GM13976 (cell line): ENCODE data around the gene WDR20.

Source experiments
- DNase-seq: peaks from one replicate; pipeline ENCODE4 v3.0.0; 2012; ENCODE audit warnings: low spot score
- in situ Hi-C: fragments of 300-500 bp; cut with MboI; formaldehyde crosslinking; loops from one replicate; pipeline ENCODE4 v1.12.0; 2022; ENCODE audit warnings: low sequenced_read_pairs, mixed read lengths, inconsistent platforms; ENCODE audit not compliant: unreplicated experiment
- TF ChIP-seq, protein P1 (sequence below): IDR thresholded peaks from 2 replicates; pipeline ENCODE4 v1.5.1; 2012; ENCODE audit warnings: borderline replicate concordance, mild to moderate bottlenecking; ENCODE audit not compliant: insufficient read depth; ENCODE audit errors: extremely low read depth, missing control alignments, control extremely low read depth

The WDR20 gene

DNA sequence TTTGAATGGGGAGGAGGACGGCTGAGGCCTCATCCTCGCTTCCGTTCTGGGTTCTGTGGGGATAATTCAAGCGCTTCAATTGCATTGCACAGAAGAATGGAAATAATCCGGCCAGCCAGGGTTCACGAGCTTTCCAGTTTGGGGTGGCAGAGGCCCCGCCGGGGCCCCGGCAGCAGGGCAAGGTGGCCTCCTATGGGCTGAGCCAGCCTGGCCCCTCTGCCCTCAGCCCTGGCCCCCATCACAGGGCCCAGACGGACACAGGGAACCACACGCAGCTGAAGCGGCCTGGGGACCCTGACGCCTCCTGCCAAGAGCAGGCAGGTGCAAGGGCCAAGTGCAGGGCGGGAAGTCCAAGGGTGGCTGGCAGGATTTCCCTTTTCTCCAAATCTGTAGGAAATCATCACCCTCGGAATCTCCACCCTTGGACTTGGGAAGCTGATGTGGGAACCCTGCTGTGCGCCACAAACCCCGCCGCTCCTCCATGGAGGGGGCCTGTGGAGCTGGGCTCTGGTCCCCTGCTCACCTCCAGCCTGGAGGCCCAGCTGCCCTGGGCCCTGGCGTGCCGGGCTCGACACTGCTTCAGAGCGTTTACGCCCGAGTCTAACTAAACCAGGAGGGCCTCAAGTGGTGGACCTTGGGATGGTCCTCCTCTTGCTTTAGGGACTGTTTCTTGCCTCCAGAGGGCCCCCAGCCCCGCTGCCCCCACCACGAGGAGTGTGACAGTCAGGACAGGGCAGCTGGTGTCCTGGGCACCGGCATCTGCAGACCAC is 86.8 kb downstream of the WDR20 start:
- TF ChIP-seq, protein P1, sequence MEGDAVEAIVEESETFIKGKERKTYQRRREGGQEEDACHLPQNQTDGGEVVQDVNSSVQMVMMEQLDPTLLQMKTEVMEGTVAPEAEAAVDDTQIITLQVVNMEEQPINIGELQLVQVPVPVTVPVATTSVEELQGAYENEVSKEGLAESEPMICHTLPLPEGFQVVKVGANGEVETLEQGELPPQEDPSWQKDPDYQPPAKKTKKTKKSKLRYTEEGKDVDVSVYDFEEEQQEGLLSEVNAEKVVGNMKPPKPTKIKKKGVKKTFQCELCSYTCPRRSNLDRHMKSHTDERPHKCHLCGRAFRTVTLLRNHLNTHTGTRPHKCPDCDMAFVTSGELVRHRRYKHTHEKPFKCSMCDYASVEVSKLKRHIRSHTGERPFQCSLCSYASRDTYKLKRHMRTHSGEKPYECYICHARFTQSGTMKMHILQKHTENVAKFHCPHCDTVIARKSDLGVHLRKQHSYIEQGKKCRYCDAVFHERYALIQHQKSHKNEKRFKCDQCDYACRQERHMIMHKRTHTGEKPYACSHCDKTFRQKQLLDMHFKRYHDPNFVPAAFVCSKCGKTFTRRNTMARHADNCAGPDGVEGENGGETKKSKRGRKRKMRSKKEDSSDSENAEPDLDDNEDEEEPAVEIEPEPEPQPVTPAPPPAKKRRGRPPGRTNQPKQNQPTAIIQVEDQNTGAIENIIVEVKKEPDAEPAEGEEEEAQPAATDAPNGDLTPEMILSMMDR = no peak
- no peak for DNase-seq
- in situ Hi-C loops = no loop called here

DNA sequence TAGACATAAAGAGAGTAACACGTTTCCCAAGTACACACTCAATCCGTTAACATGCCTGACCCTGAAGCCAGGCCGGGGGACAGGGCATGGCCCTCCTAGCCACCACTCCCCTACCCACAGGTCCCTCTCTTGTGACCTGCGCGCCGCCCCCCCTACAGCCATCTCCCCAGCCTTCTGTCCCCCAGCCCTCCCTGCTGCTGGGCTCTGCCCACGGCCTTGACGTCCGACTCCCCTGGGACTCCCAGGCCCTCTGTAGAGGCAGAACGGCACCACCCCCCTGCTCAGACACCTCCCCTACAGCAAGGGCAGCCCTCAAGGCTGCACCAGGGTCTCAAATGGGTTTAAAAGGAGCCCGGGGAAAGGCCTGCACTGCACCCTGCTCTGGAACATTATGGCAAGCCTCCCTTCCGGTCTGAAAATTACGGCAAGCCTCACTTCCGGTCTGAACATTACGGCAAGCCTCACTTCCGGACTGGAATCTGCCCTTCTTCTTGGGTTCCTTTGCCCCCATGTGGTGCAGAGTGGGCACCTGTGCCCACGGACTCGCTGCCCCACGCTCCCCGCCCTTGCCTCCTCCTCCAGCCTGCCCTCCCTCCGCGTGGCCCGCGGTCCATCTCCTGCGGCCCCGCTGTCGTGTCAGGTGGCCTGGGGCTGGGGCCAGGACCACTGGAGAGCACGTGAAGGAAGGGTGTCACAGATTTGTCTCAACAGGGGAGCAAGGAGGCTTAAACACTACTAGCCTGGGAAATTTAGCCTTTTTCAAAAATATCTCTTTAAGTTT is 87.7 kb downstream of the WDR20 start:
- in situ Hi-C loops = no loop called here
- TF ChIP-seq, protein P1 = no peak
- no peak for DNase-seq

DNA sequence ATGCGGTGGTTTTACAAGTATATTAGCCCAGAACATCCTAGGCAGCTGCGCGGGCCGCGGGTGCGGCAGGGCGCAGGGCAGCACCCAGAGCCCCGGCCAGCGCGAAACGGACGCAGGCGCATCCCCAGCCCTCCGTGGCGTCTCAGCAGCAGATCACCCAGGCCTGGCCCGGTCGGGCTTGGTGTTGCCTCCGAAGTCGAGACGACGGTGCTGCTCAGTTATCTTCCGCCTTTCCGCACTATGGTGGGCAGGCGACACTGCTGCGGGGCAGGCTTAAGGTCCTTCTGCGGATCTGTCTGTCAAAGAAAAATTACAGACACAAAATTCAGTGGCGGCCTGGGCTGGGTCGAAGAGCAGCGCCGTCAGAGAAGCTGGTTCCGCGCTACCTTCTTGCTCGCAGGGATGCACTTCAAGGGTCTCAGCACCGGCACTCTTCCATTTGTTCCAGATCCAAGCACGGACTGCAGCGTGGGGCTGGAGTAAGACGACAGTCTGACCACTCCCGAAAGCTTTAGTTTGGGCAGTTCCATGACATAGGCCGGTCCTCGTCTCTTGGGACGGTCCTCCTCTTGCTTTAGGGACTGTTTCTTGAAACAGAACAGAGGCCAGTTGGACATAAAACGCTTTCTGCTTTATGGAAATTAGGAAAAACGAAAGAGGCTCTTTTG is 89.5 kb downstream of the WDR20 start:
- in situ Hi-C loops = no loop called here
- TF ChIP-seq, protein P1 = no peak
- DNase-seq = no peak

DNA sequence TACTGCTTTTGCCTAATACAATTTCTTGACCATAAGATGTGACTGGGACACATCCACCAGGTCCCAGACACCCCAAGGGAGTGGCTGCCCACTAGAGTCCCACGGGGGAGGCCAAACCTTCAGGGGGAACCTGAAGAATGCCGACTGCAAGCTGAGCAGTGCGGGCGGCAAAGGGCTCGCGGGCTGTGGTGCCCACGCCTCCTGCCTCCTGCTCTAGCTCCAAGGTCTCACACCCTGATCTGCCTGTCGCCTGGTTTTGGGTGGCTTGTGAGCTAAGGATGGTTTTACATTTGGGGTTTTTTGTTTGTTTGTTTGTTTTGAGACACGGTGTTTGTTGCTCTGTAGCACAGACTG is 90.0 kb downstream of the WDR20 start:
- in situ Hi-C loops = no loop called here
- DNase-seq = no peak
- TF ChIP-seq, protein P1 = no peak

DNA sequence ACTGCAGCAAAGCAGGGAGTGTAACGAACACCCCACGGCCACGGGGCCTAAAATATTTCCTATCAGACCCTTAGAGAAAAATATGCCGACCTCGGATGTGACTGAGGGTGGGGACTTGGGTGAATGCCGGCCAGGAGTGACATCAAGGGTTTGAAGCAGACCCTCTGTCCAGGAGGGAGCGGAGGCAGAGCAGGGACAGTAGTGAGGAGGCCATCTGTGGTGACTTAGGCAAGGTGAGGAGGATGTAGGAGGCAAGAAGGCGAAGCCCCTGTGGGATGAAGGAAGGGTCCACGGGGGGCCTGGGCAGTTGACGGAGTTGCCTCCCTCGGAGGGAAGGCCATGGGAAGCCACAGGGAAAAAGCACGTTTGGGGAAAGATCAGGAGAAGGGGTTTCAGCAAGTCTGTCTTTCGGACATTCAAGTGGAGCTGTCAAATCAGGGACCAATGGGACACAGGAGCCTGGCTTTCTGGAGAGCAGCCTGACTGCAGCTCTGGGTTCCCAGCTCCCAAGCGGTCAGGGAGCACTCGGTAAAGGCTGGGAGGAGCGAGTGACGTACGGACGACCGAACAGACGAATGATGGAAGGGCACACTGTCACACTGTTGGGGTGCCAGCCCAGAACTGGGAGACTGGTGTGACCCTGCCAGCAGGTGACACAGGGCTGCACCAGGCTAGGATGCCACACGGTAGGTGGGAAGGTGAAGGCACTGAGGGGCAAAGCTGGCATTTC is 90.9 kb downstream of the WDR20 start:
- TF ChIP-seq, protein P1 = no peak
- DNase-seq = no peak
- in situ Hi-C loops = no loop called here
